SJSA1 (cell line): ENCODE measurements around the gene KRTAP6-1. TPM values are rescaled to one million over a fixed set of nuclear protein-coding genes. Genes with fewer than 3 reads are reported as not detected.

ENCODE experiments used
- DNase-seq, 2 experiments: peaks; one replicate each; pipeline ENCODE4 v3.0.0-alpha.2; 2015 to 2020; ENCODE audit warnings: low spot score in 2 of 2, low read depth in 1 of 2
- H3K27ac ChIP-seq: fragments of 250-450 bp; sonication (Bioruptor Pico); 2 replicates; pipeline ENCODE4 v1.5.1; 2020; ENCODE audit warnings: mild to moderate bottlenecking, moderate library complexity
- H3K27me3 ChIP-seq: fragments of 250-450 bp; sonication (Bioruptor Pico); replicated peaks from 2 replicates; pipeline ENCODE4 v1.5.1; 2020; ENCODE audit warnings: mild to moderate bottlenecking, moderate library complexity
- H3K36me3 ChIP-seq: fragments of 250-450 bp; sonication (Bioruptor Pico); 2 replicates; pipeline ENCODE4 v1.5.1; 2020; ENCODE audit warnings: mild to moderate bottlenecking
- H3K4me1 ChIP-seq: fragments of 250-450 bp; sonication (Bioruptor Pico); replicated peaks from 2 replicates; pipeline ENCODE4 v1.6.1; 2021; ENCODE audit warnings: mild to moderate bottlenecking
- H3K4me3 ChIP-seq: fragments of 250-450 bp; sonication (Bioruptor Pico); 2 replicates; pipeline ENCODE4 v1.5.1; 2020; ENCODE audit warnings: mild to moderate bottlenecking
- H3K9me3 ChIP-seq: fragments of 250-450 bp; sonication (Bioruptor Pico); replicated peaks from 2 replicates; pipeline ENCODE4 v1.5.1; 2020; ENCODE audit warnings: mild to moderate bottlenecking
- total RNA-seq: library from RNA; depleted of rRNA; stranded (reverse); fragments of >200 nt; shearing (Covaris generic); gene quantifications from 2 replicates; pipeline ENCODE4 v1.2.3, GENCODE V29; 2014; rRNA removed

KRTAP6-1 gene
- total RNA-seq, result not detected in 2 replicates

GRCh38 chr21:30613836-30614235 lies at the start of gene KRTAP6-1:
KRTAP6-1 (minus strand) TSS chr21:30613930; CDS start chr21:30613904, 26 bp downstream.
- Histone ChIP-seq H3K36me3 (no peaks in the 10 kb centered on the region), H3K27me3 (no peaks in the 10 kb centered on the region), H3K4me3 (no peak within 1 kb of the TSS), H3K9me3 (no peaks in the 10 kb centered on the region), H3K27ac (no peak within 1 kb of the TSS), H3K4me1 (no peaks in the 10 kb centered on the region)
- DNase-seq, result no peak

- H3K36me3 ChIP-seq, result no peaks in the 10 kb centered on the region
- H3K27me3 ChIP-seq, result no peaks in the 10 kb centered on the region
- H3K9me3 ChIP-seq, result no peaks in the 10 kb centered on the region
- no peak overlapping the region for H3K4me3 ChIP-seq
- no peak for DNase-seq
- H3K27ac ChIP-seq, result no peak overlapping the region
- 0 out of 2 replicates have a peak, but pooled peaks cover 5% of the 10 kb centered on the region for H3K4me1 ChIP-seq
These were observed 39.2 kb upstream of the KRTAP6-1 start for GRCh38 chr21:30652891-30653290.

- H3K4me1 ChIP-seq, result 0 out of 2 replicates have a peak, but pooled peaks cover 9% of the 10 kb centered on the region
- no peaks in the 10 kb centered on the region for H3K9me3 ChIP-seq
- no peak overlapping the region for H3K4me3 ChIP-seq
- DNase-seq, result no peak
- no peaks in the 10 kb centered on the region for H3K36me3 ChIP-seq
- no peaks in the 10 kb centered on the region for H3K27me3 ChIP-seq
- no peak overlapping the region for H3K27ac ChIP-seq
These were observed 33.2 kb upstream of the KRTAP6-1 start for GRCh38 chr21:30646904-30647414.

- H3K27ac ChIP-seq, result no peak within 1 kb of the TSS
- H3K36me3 ChIP-seq, result no peaks in the 10 kb centered on the region
- H3K4me1 ChIP-seq, result 0 out of 2 replicates have a peak, but pooled peaks cover under 1% of the 10 kb centered on the region
- H3K9me3 ChIP-seq, result no peaks in the 10 kb centered on the region
- no peak within 1 kb of the TSS for H3K4me3 ChIP-seq
- no peaks in the 10 kb centered on the region for H3K27me3 ChIP-seq
- no peak for DNase-seq
These were observed 28.8 kb upstream of the KRTAP6-1 start, which contains the start of gene KRTAP20-3 for GRCh38 chr21:30642564-30642963. KRTAP20-3 (plus strand) TSS chr21:30642864.

GRCh38 chr21:30638686-30639085 lies 25.0 kb upstream of the KRTAP6-1 start:
- peaks cover 13% of the 10 kb centered on the region for H3K4me1 ChIP-seq
- H3K27me3 ChIP-seq, result no peaks in the 10 kb centered on the region
- H3K4me3 ChIP-seq, result no peak overlapping the region
- no peak for DNase-seq
- H3K9me3 ChIP-seq, result no peaks in the 10 kb centered on the region
- no peak overlapping the region for H3K27ac ChIP-seq
- H3K36me3 ChIP-seq, result no peaks in the 10 kb centered on the region

GRCh38 chr21:30634906-30635305 lies 21.2 kb upstream of the KRTAP6-1 start, which contains the start of gene KRTAP20-2:
KRTAP20-2 (plus strand) TSS chr21:30635206; CDS start chr21:30635264, 58 bp downstream.
- Histone ChIP-seq H3K27me3 (no peaks in the 10 kb centered on the region), H3K4me1 (peaks cover 13% of the 10 kb centered on the region), H3K9me3 (no peaks in the 10 kb centered on the region), H3K27ac (0 out of 2 replicates have a peak within 1 kb of the TSS, but pooled peaks have one; percentile 23), H3K36me3 (no peaks in the 10 kb centered on the region), H3K4me3 (no peak within 1 kb of the TSS)
- peak in 1 of 2 experiments; percentile 44 for DNase-seq

GRCh38 chr21:30629200-30629599 lies 15.5 kb upstream of the KRTAP6-1 start:
- Histone ChIP-seq H3K27me3 (no peaks in the 10 kb centered on the region), H3K27ac (no peak overlapping the region), H3K9me3 (no peaks in the 10 kb centered on the region), H3K4me1 (no peaks in the 10 kb centered on the region), H3K4me3 (no peak overlapping the region), H3K36me3 (no peaks in the 10 kb centered on the region)
- no peak for DNase-seq

GRCh38 chr21:30628109-30628508 lies 14.4 kb upstream of the KRTAP6-1 start:
- H3K27ac ChIP-seq, result no peak overlapping the region
- no peak for DNase-seq
- no peaks in the 10 kb centered on the region for H3K9me3 ChIP-seq
- no peak overlapping the region for H3K4me3 ChIP-seq
- H3K27me3 ChIP-seq, result no peaks in the 10 kb centered on the region
- H3K36me3 ChIP-seq, result no peaks in the 10 kb centered on the region
- no peaks in the 10 kb centered on the region for H3K4me1 ChIP-seq

- DNase-seq, result no peak
- H3K27ac ChIP-seq, result no peak overlapping the region
- no peaks in the 10 kb centered on the region for H3K27me3 ChIP-seq
- H3K4me3 ChIP-seq, result no peak overlapping the region
- no peaks in the 10 kb centered on the region for H3K9me3 ChIP-seq
- H3K4me1 ChIP-seq, result peaks cover 10% of the 10 kb centered on the region
- no peaks in the 10 kb centered on the region for H3K36me3 ChIP-seq
These were observed 11.9 kb upstream of the KRTAP6-1 start for GRCh38 chr21:30625449-30626165.

- Histone ChIP-seq H3K27ac (no peak overlapping the region), H3K36me3 (no peaks in the 10 kb centered on the region), H3K9me3 (no peaks in the 10 kb centered on the region), H3K4me3 (no peak overlapping the region), H3K27me3 (no peaks in the 10 kb centered on the region), H3K4me1 (peaks cover 18% of the 10 kb centered on the region)
- no peak for DNase-seq
These were observed 9.6 kb upstream of the KRTAP6-1 start for GRCh38 chr21:30623362-30623761.

GRCh38 chr21:30620522-30620921 lies 6.8 kb upstream of the KRTAP6-1 start, which contains the start of gene KRTAP20-4:
KRTAP20-4 (plus strand) TSS chr21:30620627.
- no peaks in the 10 kb centered on the region for H3K27me3 ChIP-seq
- H3K4me3 ChIP-seq, result no peak within 1 kb of the TSS
- H3K9me3 ChIP-seq, result no peaks in the 10 kb centered on the region
- H3K4me1 ChIP-seq, result peaks cover 18% of the 10 kb centered on the region
- H3K27ac ChIP-seq, result peak within 1 kb of the TSS; percentile 64
- no peaks in the 10 kb centered on the region for H3K36me3 ChIP-seq
- DNase-seq, result no peak

- H3K27me3 ChIP-seq, result no peaks in the 10 kb centered on the region
- H3K27ac ChIP-seq, result peak overlapping the region; percentile 3; the same call in 1 of the 2 replicates
- H3K36me3 ChIP-seq, result no peaks in the 10 kb centered on the region
- no peak for DNase-seq
- no peak overlapping the region for H3K4me3 ChIP-seq
- no peaks in the 10 kb centered on the region for H3K9me3 ChIP-seq
- H3K4me1 ChIP-seq, result peaks cover 18% of the 10 kb centered on the region
These were observed 6.3 kb upstream of the KRTAP6-1 start for GRCh38 chr21:30620080-30620479.

GRCh38 chr21:30616125-30616524 lies 2.4 kb upstream of the KRTAP6-1 start, which contains the start of gene KRTAP20-1:
KRTAP20-1 (plus strand) TSS chr21:30616425; CDS start chr21:30616455, 30 bp downstream.
- no peak for DNase-seq
- Histone ChIP-seq H3K4me3 (no peak within 1 kb of the TSS), H3K4me1 (peaks cover 8% of the 10 kb centered on the region; the same call in 1 of the 2 replicates), H3K9me3 (no peaks in the 10 kb centered on the region), H3K27me3 (no peaks in the 10 kb centered on the region), H3K27ac (no peak within 1 kb of the TSS), H3K36me3 (no peaks in the 10 kb centered on the region)

- DNase-seq, result no peak
- Histone ChIP-seq H3K4me3 (no peak overlapping the region), H3K36me3 (no peaks in the 10 kb centered on the region), H3K27me3 (no peaks in the 10 kb centered on the region), H3K9me3 (no peaks in the 10 kb centered on the region), H3K4me1 (peaks cover 4% of the 10 kb centered on the region; the same call in 1 of the 2 replicates), H3K27ac (no peak overlapping the region)
These were observed 1.5 kb upstream of the KRTAP6-1 start for GRCh38 chr21:30615199-30615598.
